ENCODE results near the gene YY2. TPM values are rescaled to one million over a fixed set of nuclear protein-coding genes. Genes with fewer than 3 reads are reported as not detected.

YY2 gene
- total and polyA plus RNA-seq, 2 experiments from 2014 or later: 1.2 to 1.5 TPM

DNA sequence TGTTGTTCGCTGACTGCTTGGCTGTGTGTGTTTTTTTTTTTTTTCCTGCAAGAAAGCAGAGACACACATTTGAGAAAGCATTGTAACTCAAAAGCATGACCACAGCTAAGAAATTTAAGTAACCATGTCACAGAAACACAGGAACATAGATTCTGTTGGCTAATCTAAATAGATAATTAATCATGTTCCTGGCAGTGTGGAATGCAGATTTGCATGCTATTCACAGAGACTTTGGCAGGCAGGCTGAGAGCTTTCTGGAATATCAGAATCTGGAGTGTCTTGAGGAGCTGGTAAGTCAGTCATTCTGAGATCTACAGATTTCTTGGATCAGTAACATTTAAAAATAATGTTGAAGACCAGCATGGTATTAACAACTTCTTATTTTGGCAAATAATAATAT is 51.5 kb downstream of the YY2 start:
- no peaks in the 10 kb centered on the region for H3K79me2 ChIP-seq
- no peaks in the 10 kb centered on the region for H3K27me3 ChIP-seq
- H3K4me2 ChIP-seq: no peak overlapping the region
- no peak for DNase-seq (ENCODE audit: low spot score)
- H4K20me1 ChIP-seq (ENCODE audit: insufficient read depth, poor library complexity, severe bottlenecking): no peaks in the 10 kb centered on the region
- H2AFZ ChIP-seq: no peak overlapping the region
- no peak overlapping the region for H3K27ac ChIP-seq
- no peaks in the 10 kb centered on the region for H3K36me3 ChIP-seq (replicated peaks; ENCODE audit: insufficient read depth, low read depth)
- TF ChIP-seq, protein P1, sequence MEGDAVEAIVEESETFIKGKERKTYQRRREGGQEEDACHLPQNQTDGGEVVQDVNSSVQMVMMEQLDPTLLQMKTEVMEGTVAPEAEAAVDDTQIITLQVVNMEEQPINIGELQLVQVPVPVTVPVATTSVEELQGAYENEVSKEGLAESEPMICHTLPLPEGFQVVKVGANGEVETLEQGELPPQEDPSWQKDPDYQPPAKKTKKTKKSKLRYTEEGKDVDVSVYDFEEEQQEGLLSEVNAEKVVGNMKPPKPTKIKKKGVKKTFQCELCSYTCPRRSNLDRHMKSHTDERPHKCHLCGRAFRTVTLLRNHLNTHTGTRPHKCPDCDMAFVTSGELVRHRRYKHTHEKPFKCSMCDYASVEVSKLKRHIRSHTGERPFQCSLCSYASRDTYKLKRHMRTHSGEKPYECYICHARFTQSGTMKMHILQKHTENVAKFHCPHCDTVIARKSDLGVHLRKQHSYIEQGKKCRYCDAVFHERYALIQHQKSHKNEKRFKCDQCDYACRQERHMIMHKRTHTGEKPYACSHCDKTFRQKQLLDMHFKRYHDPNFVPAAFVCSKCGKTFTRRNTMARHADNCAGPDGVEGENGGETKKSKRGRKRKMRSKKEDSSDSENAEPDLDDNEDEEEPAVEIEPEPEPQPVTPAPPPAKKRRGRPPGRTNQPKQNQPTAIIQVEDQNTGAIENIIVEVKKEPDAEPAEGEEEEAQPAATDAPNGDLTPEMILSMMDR (IDR thresholded peaks at IDR 0.05; ENCODE audit: poor library complexity): no peak
- TF ChIP-seq EZH2phosphoT487 (IDR thresholded peaks at IDR 0.05; ENCODE audit: low read depth, severe bottlenecking, unreplicated experiment) (no peak), EZH2 (IDR thresholded peaks at IDR 0.05; ENCODE audit: borderline replicate concordance) (no peak)
- no peak overlapping the region for H3K4me3 ChIP-seq
- no peaks in the 10 kb centered on the region for H3K4me1 ChIP-seq (ENCODE audit: insufficient read depth)
- WGBS (ENCODE audit: low lambda C conversion rate, missing lambda C conversion rate): 60% methylated on average over 1 of the region's 1 CpG
- no peaks in the 10 kb centered on the region for H3K9me2 ChIP-seq (replicated peaks; ENCODE audit: insufficient read depth)
- H3K9me3 ChIP-seq (ENCODE audit: low read depth): no peaks in the 10 kb centered on the region

Small RNA genes lying within 50 kb of the gene (small RNA-seq; reads per million reads assigned to genes)
- not detected for gene U73479.1

Other genes with a start within 250 kb of the YY2 start
- not detected in 2 replicates for gene KLHL34, start 197.7 kb upstream of the YY2 start, total RNA-seq
- not detected in 2 replicates for gene KLHL34, start 197.7 kb upstream of the YY2 start, polyA plus RNA-seq
- 0.64 and 1.4 TPM in 2 replicates for gene SMPX, start 97.9 kb upstream of the YY2 start, total RNA-seq
- 3.0 and 4.1 TPM in 2 replicates for gene SMPX, start 97.9 kb upstream of the YY2 start, polyA plus RNA-seq
- 18.5 and 19.9 TPM in 2 replicates for gene MBTPS2, start 16.4 kb upstream of the YY2 start, total RNA-seq
- 9.3 and 18.4 TPM in 2 replicates for gene MBTPS2, start 16.4 kb upstream of the YY2 start, polyA plus RNA-seq
- gene SMS, start 84.7 kb downstream of the YY2 start, total RNA-seq: 62.3 and 70.1 TPM in 2 replicates
- gene SMS, start 84.7 kb downstream of the YY2 start, polyA plus RNA-seq: 76.6 and 80.9 TPM in 2 replicates
- gene PHEX, start 176.3 kb downstream of the YY2 start, total RNA-seq: 0.27 and 0.84 TPM in 2 replicates
- gene PHEX, start 176.3 kb downstream of the YY2 start, polyA plus RNA-seq: 0.05 and 0.16 TPM in 2 replicates

All from hepatocyte (in vitro differentiated cells).